ENCODE results near the gene SYNM.

GRCh38 chr15:99148851-99149276 lies 44.0 kb downstream of the SYNM start:
- TF ChIP-seq CTCF (IDR thresholded peaks at IDR 0.05) (no peak), POLR2A (IDR thresholded peaks at IDR 0.05) (no peak)
